Effector memory CD4-positive, alpha-beta T cell (primary cell): ENCODE measurements around the gene EFHC1.

Source experiments
- DNase-seq, 3 donors: peaks; one replicate each; pipeline ENCODE4 v3.0.0-alpha.2; 2020
- H3K27ac ChIP-seq: 2 replicates; pipeline ENCODE4 v1.7.0; 2013; ENCODE audit warnings: mild to moderate bottlenecking, low read length, moderate library complexity; ENCODE audit not compliant: insufficient read depth, poor library complexity, severe bottlenecking
- H3K27me3 ChIP-seq: replicated peaks from 2 replicates; pipeline ENCODE4 v1.7.0; 2013; ENCODE audit warnings: mild to moderate bottlenecking, low read length; ENCODE audit not compliant: insufficient read depth, control insufficient read depth, poor library complexity, severe bottlenecking
- H3K36me3 ChIP-seq: 2 replicates; pipeline ENCODE4 v1.7.0; 2013; ENCODE audit warnings: mild to moderate bottlenecking, low read length, moderate library complexity; ENCODE audit not compliant: control insufficient read depth, insufficient read depth
- H3K4me1 ChIP-seq: 2 replicates; pipeline ENCODE4 v1.7.0; 2013; ENCODE audit warnings: low read length, mild to moderate bottlenecking; ENCODE audit not compliant: control insufficient read depth, insufficient read depth, poor library complexity, severe bottlenecking
- H3K4me3 ChIP-seq: 2 replicates; pipeline ENCODE4 v1.7.0; 2013; ENCODE audit warnings: low read length, low read depth, mild to moderate bottlenecking; ENCODE audit not compliant: insufficient read depth, poor library complexity, severe bottlenecking
- H3K9me3 ChIP-seq: 2 replicates; pipeline ENCODE4 v1.7.0; 2013; ENCODE audit warnings: mild to moderate bottlenecking, low read length, moderate library complexity; ENCODE audit not compliant: control insufficient read depth

The EFHC1 gene

GRCh38 chr6:52498538-52499017 lies 78.4 kb downstream of the EFHC1 start:
- peaks cover 14% of the 10 kb centered on the region for H3K36me3 ChIP-seq
- no peaks in the 10 kb centered on the region for H3K27me3 ChIP-seq
- no peak overlapping the region for H3K27ac ChIP-seq
- DNase-seq: no peak
- no peaks in the 10 kb centered on the region for H3K9me3 ChIP-seq
- no peak overlapping the region for H3K4me3 ChIP-seq
- no peaks in the 10 kb centered on the region for H3K4me1 ChIP-seq

GRCh38 chr6:52499026-52499425 lies 78.9 kb downstream of the EFHC1 start:
- Histone ChIP-seq H3K27me3 (no peaks in the 10 kb centered on the region), H3K4me1 (no peaks in the 10 kb centered on the region), H3K9me3 (no peaks in the 10 kb centered on the region), H3K27ac (no peak overlapping the region), H3K36me3 (peaks cover 18% of the 10 kb centered on the region), H3K4me3 (no peak overlapping the region)
- no peak for DNase-seq

- Histone ChIP-seq H3K27ac (no peak overlapping the region), H3K9me3 (no peaks in the 10 kb centered on the region), H3K4me3 (no peak overlapping the region), H3K27me3 (no peaks in the 10 kb centered on the region), H3K4me1 (no peaks in the 10 kb centered on the region), H3K36me3 (peaks cover 20% of the 10 kb centered on the region)
- no peak for DNase-seq
These were observed 79.6 kb downstream of the EFHC1 start for GRCh38 chr6:52499681-52500236.

DNA sequence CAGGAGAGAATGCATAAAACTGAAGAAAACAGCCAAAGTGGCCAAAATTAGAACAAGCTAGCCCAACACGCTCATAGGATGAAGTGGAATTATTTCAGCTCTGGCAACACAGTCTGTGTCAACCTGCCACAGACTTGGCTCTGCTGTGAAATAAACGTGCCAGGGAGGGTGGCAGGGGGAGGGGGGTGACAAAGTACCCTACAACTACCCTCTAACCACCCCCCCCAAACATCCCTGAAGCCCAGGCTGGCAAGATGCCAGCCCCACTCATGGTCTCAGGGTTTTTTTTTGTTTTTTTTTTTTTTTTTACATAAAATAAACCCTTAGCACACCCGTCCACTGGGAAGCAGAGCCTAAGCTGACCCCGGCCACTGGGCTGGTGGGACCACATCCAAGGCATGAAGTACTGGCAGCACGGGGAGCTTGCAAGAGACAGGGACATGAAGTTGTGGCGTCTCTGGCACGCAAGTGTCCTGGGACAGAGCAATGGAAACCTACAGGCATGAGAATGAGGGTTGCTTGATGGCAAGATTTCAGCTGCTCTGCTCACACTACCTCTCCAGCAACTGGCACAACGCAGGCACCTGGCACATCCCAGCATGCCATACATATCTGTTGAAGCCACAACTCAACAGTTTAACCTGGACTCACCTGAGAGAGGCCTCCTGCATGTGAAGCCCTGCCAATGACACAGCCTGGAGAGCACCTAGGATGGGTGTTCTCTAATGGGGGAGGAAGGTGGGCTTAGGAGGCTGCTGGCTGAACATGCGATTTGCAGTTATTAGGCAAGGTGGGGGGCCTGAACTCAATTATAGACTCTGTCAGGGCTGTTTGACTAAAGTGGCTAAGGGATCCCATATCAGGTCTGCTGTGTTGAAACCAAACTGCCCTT lies 80.3 kb downstream of the EFHC1 start:
- no peaks in the 10 kb centered on the region for H3K4me1 ChIP-seq
- H3K36me3 ChIP-seq: peaks cover 20% of the 10 kb centered on the region
- H3K9me3 ChIP-seq: no peaks in the 10 kb centered on the region
- H3K27ac ChIP-seq: no peak overlapping the region
- H3K4me3 ChIP-seq: no peak overlapping the region
- no peak for DNase-seq
- no peaks in the 10 kb centered on the region for H3K27me3 ChIP-seq

DNA sequence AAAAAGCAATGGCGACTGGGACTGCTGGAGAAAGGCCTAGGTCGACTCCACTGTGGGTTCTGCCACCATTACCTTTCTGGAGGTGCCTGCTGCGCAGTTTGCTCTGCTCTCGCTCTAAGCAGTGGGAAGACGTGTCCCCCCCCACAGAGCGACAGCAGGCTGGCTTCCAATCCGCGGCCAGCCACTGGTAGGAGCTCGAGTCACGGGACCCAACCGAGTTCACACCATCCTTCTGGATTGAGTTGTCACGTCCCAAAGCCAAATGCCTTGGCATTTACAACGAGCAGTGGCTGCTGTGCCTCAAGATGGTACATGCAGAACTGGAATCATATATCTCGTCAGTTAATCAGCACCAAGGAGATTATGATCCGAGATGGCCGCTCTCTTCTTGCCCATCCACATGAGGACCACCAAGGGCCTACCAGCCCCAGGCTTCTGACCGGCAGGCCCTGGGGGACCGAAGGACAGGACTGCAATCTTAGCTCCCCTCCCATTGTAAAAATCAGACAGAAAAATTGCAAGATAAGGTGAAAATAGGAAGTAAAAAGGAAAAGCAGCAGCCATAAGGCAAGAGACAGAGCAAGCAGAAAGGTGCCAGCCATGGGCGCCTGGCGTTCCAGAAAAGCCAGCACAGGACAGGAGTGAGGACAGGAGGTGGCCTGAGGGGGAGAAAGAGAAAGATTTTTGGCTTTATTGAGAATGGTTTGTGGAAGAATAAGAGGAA lies 82.3 kb downstream of the EFHC1 start:
- Histone ChIP-seq H3K4me1 (no peaks in the 10 kb centered on the region), H3K27ac (no peak overlapping the region), H3K27me3 (no peaks in the 10 kb centered on the region), H3K9me3 (no peaks in the 10 kb centered on the region), H3K4me3 (no peak overlapping the region), H3K36me3 (peaks cover 20% of the 10 kb centered on the region)
- no peak for DNase-seq

- no peak overlapping the region for H3K27ac ChIP-seq
- no peak for DNase-seq
- H3K4me3 ChIP-seq: no peak overlapping the region
- H3K9me3 ChIP-seq: no peaks in the 10 kb centered on the region
- peaks cover 24% of the 10 kb centered on the region for H3K36me3 ChIP-seq
- no peaks in the 10 kb centered on the region for H3K4me1 ChIP-seq
- H3K27me3 ChIP-seq: no peaks in the 10 kb centered on the region
These were observed 83.2 kb downstream of the EFHC1 start for GRCh38 chr6:52503323-52503747.

- H3K27ac ChIP-seq: no peak overlapping the region
- no peaks in the 10 kb centered on the region for H3K9me3 ChIP-seq
- H3K27me3 ChIP-seq: no peaks in the 10 kb centered on the region
- DNase-seq: no peak
- no peak overlapping the region for H3K4me3 ChIP-seq
- H3K4me1 ChIP-seq: no peaks in the 10 kb centered on the region
- H3K36me3 ChIP-seq: peaks cover 27% of the 10 kb centered on the region
These were observed 84.0 kb downstream of the EFHC1 start for GRCh38 chr6:52503851-52504781.

GRCh38 chr6:52504782-52505136 lies 84.6 kb downstream of the EFHC1 start:
- DNase-seq: no peak
- H3K27me3 ChIP-seq: no peaks in the 10 kb centered on the region
- no peaks in the 10 kb centered on the region for H3K4me1 ChIP-seq
- peaks cover 31% of the 10 kb centered on the region for H3K36me3 ChIP-seq
- no peak overlapping the region for H3K27ac ChIP-seq
- no peak overlapping the region for H3K4me3 ChIP-seq
- H3K9me3 ChIP-seq: no peaks in the 10 kb centered on the region

GRCh38 chr6:52505726-52506409 lies 85.7 kb downstream of the EFHC1 start:
- no peak overlapping the region for H3K27ac ChIP-seq
- DNase-seq: no peak
- H3K9me3 ChIP-seq: no peaks in the 10 kb centered on the region
- H3K4me3 ChIP-seq: no peak overlapping the region
- H3K27me3 ChIP-seq: no peaks in the 10 kb centered on the region
- H3K36me3 ChIP-seq: peaks cover 31% of the 10 kb centered on the region
- no peaks in the 10 kb centered on the region for H3K4me1 ChIP-seq
